HUES64 (cell line): ENCODE data around the gene CCBE1.

Experiments
- H3K27ac ChIP-seq: 2 replicates; pipeline ENCODE4 v1.7.0; 2013; ENCODE audit warnings: low read depth, low read length, inconsistent platforms
- H3K27me3 ChIP-seq: 2 replicates; pipeline ENCODE4 v1.6.1; 2013; ENCODE audit warnings: mild to moderate bottlenecking, low read length; ENCODE audit not compliant: insufficient read depth
- H3K36me3 ChIP-seq: 2 replicates; pipeline ENCODE4 v1.6.1; 2013; ENCODE audit warnings: mild to moderate bottlenecking, low read length; ENCODE audit not compliant: insufficient read depth
- H3K4me1 ChIP-seq: 2 replicates; pipeline ENCODE4 v1.6.1; 2013; ENCODE audit warnings: mild to moderate bottlenecking, low read length, moderate library complexity; ENCODE audit not compliant: insufficient read depth
- H3K4me3 ChIP-seq: 2 replicates; pipeline ENCODE4 v1.5.1; 2013; ENCODE audit warnings: mild to moderate bottlenecking, low read length, moderate library complexity
- H3K9ac ChIP-seq: 2 replicates; pipeline ENCODE4 v1.6.1; 2013; ENCODE audit warnings: mild to moderate bottlenecking, low read depth, low read length
- H3K9me3 ChIP-seq: 2 replicates; pipeline ENCODE4 v1.6.1; 2013; ENCODE audit warnings: low read depth, low read length; ENCODE audit not compliant: insufficient read depth
- WGBS: fragments of 150-250, 120-280 bp; methylation state at CpG from one replicate; pipeline ENCODE4 v1.1.7; 2013; ENCODE audit warnings: missing lambda C conversion rate; 5-methylcytosine and 5-hydroxymethylcytosine counted together

Gene CCBE1

DNA sequence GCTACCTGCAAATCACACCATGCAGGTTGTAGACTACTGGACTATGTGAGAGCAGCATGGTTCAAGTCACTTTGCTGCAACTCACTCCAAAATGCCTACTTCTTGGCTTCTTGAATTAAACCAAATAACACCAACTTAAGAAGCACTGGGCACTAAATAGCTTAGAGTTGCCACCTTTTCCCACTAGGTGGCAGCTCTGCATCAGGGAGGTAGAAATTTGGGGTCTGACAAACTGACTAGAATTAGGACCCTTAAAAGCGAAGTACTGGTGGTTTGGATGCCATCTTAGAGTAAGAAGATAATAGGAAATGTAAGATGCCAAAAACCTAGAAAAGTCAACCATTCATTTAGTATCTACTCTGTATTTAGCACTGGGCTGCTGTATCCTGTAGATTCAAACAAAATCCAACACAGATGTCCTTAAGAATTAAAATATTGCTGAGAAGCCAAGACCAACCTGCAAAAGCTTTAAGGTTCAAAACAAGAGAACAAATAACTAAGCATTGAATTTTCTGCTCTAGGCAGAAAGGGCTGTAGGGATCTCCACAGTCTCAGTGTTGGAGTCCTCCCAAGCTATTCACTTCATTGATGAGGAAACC lies 65.5 kb downstream of the CCBE1 start:
- Histone ChIP-seq H3K4me3 (no peak overlapping the region), H3K4me1 (peaks cover 24% of the 10 kb centered on the region), H3K27me3 (no peaks in the 10 kb centered on the region), H3K9ac (no peak overlapping the region), H3K36me3 (no peaks in the 10 kb centered on the region), H3K9me3 (no peaks in the 10 kb centered on the region), H3K27ac (no peak overlapping the region)
- WGBS = 75% methylated on average over 1 of the region's 1 CpG

DNA sequence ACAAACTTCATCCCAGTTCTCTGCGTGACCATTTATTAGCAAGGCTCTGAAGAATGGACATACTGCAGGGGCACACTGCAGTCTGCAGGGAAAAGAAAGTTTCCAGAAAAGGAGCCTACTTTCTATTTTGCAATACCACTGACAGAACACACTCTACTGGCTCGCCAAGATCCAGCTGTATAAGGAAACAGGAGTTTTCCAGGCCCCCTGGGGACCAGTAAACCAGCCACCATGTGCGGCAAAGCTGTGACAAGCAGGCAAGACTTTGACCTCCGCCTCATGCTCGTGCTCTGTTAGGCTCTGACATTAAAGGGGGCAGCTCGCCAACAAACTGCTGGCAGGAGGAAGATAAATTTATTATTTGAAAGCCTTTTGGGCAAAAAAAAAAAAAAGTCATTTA lies 67.3 kb downstream of the CCBE1 start:
- Histone ChIP-seq H3K36me3 (no peaks in the 10 kb centered on the region), H3K27me3 (no peaks in the 10 kb centered on the region), H3K27ac (no peak overlapping the region), H3K9ac (no peak overlapping the region), H3K9me3 (no peaks in the 10 kb centered on the region), H3K4me1 (peaks cover 21% of the 10 kb centered on the region), H3K4me3 (no peak overlapping the region)
- 85% methylated on average over 6 of the region's 6 CpGs for WGBS

DNA sequence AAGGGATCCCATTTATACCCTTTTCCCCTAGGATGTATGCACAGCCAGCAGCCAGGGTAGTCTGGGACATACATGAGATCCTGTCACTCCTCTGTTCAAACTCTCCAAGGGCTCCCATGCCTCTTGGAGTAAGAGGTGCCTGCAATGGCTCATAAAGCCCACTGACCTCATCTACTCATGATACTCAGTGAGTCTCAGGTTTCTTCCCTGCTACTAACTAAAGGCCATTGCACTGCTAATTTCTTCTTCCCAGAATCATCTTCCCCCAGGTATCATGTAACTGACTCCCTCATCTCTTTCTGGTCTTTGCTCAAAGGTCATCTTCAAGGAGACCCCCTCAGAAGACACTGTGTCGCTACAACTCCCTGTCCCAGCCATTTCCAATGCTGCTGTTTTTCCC lies 68.2 kb downstream of the CCBE1 start:
- H3K4me1 ChIP-seq = peaks cover 12% of the 10 kb centered on the region; the same call in 1 of the 2 replicates
- WGBS = 89% methylated on average over 1 of the region's 1 CpG
- H3K27ac ChIP-seq = no peak overlapping the region
- no peak overlapping the region for H3K9ac ChIP-seq
- H3K9me3 ChIP-seq = no peaks in the 10 kb centered on the region
- H3K27me3 ChIP-seq = no peaks in the 10 kb centered on the region
- H3K36me3 ChIP-seq = no peaks in the 10 kb centered on the region
- no peak overlapping the region for H3K4me3 ChIP-seq

DNA sequence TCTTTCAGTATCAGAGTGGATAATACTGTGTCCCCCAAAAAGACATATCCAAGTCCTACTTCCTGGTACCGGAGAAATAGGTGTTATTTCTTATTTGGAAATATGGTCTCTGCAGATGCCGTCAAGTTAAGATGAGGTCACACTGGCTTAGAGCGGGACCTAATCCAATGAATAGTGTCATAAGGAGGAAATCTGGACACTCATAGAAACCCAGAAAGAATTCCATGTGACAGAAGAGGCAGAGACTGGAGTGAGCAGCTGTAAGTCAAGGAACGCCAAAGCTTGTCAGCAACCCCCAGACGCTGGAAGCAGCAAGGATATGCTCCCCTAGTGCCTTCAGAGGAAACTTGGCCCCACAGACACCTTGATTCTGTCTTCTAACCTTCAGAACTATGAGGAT lies 69.8 kb downstream of the CCBE1 start:
- H3K36me3 ChIP-seq = no peaks in the 10 kb centered on the region
- H3K4me1 ChIP-seq = no peaks in the 10 kb centered on the region
- no peak overlapping the region for H3K4me3 ChIP-seq
- no peaks in the 10 kb centered on the region for H3K9me3 ChIP-seq
- H3K9ac ChIP-seq = no peak overlapping the region
- no peak overlapping the region for H3K27ac ChIP-seq
- 93% methylated on average over 5 of the region's 5 CpGs for WGBS
- no peaks in the 10 kb centered on the region for H3K27me3 ChIP-seq

DNA sequence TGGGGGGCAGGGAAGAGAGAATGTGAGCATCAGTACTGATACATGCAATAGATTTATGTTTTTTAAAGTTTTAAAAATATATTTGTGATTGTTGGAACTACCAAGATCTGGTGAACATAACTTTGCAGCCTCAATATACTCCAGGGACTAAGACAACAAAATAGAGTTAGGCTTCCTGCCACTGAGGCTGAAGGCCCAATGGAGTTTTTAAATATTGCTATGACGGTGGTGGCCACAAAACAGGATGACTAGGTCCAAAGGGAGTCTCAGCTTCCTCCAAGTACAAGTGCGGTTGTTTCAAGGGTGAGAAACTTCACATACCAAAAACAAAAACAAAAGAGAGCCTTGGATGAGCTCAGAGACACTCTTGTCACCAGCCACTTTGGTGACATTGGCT lies 72.9 kb downstream of the CCBE1 start:
- no peaks in the 10 kb centered on the region for H3K36me3 ChIP-seq
- no peak overlapping the region for H3K9ac ChIP-seq
- WGBS = 100% methylated on average over 2 of the region's 2 CpGs
- H3K9me3 ChIP-seq = no peaks in the 10 kb centered on the region
- no peak overlapping the region for H3K27ac ChIP-seq
- no peaks in the 10 kb centered on the region for H3K27me3 ChIP-seq
- H3K4me3 ChIP-seq = no peak overlapping the region
- no peaks in the 10 kb centered on the region for H3K4me1 ChIP-seq

DNA sequence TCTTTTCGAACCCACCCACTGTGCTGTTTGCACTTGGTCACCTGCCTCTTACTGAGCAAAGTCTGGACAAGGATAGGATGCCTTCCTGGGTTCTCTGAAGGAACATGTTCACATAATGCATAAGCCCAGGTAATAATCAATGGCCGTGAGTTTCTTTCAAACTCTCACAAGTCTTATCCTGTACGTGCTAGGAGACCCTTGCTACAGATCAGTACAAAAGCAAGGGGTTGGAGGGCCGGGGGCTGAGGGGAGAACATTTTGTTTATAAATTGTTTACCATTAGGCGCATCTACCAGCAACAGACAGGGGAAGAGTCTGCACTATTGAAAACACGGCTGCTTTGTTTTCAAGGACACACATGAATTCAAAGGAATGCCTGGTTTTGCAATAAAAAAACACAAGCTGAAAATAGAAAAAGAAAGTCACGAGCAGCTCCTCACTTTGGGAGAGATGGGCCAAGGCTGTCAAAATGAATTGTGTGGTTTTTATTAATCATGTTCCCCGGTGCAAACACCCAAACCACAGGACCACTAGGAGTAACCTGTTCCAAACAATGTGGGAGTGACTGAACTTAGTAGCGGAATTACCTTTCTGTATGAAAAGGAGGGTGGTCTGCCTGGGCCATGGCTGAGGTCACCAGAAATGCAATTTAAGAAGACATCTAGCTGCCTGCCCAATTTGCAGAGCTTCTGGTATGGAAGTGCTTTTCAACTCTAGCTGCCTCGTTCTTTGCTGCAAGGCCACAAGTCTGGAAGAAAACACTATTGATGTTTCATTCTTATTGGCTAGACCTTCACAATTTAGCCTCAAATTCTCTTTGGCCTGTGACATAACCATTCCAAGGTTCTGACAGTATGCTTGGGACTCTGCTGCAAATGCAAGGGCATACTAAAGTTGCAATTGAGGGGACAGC lies 73.5 kb downstream of the CCBE1 start:
- Histone ChIP-seq H3K27me3 (no peaks in the 10 kb centered on the region), H3K36me3 (no peaks in the 10 kb centered on the region), H3K9ac (no peak overlapping the region), H3K4me1 (no peaks in the 10 kb centered on the region), H3K9me3 (no peaks in the 10 kb centered on the region), H3K4me3 (no peak overlapping the region), H3K27ac (no peak overlapping the region)
- 89% methylated on average over 10 of the region's 10 CpGs for WGBS

DNA sequence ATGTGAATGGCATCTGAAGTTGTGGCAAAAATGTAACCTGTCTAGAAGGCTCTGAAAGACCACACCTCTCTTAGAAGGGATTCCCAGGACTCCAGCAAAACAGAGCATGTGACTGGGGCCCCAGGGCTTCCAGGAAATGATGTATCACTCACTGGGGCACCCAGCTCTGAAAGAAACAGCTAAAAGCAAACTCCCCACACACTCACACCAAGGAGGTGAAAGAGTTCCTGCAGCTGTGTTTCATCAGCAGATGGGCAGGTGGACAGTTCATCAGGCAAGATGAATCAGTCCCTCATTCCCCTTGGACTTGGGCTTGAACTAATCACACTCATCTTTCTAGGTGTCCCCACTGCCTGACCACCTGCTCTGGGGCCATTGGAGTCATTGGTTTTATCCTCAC lies 76.2 kb downstream of the CCBE1 start:
- Histone ChIP-seq H3K4me3 (no peak overlapping the region), H3K36me3 (no peaks in the 10 kb centered on the region), H3K9me3 (no peaks in the 10 kb centered on the region), H3K27ac (no peak overlapping the region), H3K4me1 (no peaks in the 10 kb centered on the region), H3K27me3 (no peaks in the 10 kb centered on the region), H3K9ac (no peak overlapping the region)

DNA sequence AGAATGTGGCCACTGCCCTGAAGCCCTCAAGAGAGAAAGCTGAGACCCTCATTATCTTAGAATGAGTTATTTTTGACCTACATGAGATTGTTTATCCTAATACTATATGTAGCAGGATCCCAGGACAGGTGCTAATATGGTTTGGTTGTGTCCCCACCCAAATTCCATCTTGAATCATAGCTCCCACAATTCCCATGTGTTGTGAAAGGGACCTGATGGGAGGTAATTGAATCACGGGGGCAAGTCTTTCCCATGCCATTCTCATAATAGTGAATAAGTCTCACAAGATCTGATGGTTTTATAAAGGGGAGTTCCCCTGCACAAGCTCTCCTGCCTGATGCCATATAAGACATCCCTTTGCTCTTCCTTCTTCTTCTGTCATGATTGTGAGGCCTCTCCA lies 76.8 kb downstream of the CCBE1 start:
- H3K27ac ChIP-seq = no peak overlapping the region
- H3K9ac ChIP-seq = no peak overlapping the region
- H3K27me3 ChIP-seq = no peaks in the 10 kb centered on the region
- H3K4me3 ChIP-seq = no peak overlapping the region
- no peaks in the 10 kb centered on the region for H3K4me1 ChIP-seq
- no peaks in the 10 kb centered on the region for H3K9me3 ChIP-seq
- no CpG with 5 or more reads among the region's 1 CpG for WGBS
- H3K36me3 ChIP-seq = no peaks in the 10 kb centered on the region

DNA sequence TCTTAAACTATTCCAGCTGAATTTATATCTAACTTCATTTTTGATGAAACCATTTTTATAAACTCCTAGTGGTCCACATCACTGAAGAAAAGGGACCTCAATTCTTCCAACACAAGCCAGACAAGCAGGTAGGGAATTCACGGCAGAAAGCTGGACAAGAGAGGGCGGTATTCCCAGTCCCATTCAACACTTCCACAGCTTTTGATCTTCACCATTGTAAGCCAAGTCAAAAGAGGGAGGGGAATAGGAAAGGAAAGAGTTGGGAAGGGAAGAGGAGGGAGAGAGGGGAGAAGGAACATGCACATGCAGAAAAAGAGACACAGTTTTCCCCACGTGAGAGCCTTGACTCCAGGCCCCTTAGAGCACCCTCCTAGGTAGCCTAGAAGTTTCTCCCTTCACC lies 77.4 kb downstream of the CCBE1 start:
- 50% methylated on average over 3 of the region's 3 CpGs for WGBS
- Histone ChIP-seq H3K9ac (no peak overlapping the region), H3K4me3 (no peak overlapping the region), H3K4me1 (no peaks in the 10 kb centered on the region), H3K27ac (no peak overlapping the region), H3K27me3 (no peaks in the 10 kb centered on the region), H3K9me3 (no peaks in the 10 kb centered on the region), H3K36me3 (no peaks in the 10 kb centered on the region)

DNA sequence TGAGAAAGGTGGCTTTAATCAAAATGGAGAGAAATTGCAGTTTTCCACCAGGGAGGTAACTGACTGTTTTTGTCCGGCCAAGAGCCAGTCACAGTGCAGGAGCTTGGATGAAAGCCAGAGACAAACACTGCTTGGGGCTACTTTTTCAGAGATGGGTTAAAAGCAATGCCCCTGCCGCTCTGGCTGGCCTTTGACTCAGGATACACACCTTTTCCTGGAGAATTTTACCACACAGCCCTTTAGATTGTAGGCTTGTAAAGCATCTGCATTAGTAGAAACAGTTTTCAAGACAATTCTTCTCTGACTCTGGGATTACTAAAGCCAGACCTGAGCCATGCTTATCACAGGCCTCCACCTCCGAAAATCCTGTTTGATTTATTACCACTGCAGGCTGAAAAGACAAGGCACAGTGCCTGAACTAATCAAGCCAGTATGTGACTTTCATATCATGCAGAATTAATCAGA lies 79.7 kb downstream of the CCBE1 start:
- WGBS = 83% methylated on average over 3 of the region's 3 CpGs
- Histone ChIP-seq H3K9ac (no peak overlapping the region), H3K4me1 (peaks cover 7% of the 10 kb centered on the region; the same call in 1 of the 2 replicates), H3K27ac (no peak overlapping the region), H3K4me3 (no peak overlapping the region), H3K9me3 (no peaks in the 10 kb centered on the region), H3K27me3 (no peaks in the 10 kb centered on the region), H3K36me3 (no peaks in the 10 kb centered on the region)

DNA sequence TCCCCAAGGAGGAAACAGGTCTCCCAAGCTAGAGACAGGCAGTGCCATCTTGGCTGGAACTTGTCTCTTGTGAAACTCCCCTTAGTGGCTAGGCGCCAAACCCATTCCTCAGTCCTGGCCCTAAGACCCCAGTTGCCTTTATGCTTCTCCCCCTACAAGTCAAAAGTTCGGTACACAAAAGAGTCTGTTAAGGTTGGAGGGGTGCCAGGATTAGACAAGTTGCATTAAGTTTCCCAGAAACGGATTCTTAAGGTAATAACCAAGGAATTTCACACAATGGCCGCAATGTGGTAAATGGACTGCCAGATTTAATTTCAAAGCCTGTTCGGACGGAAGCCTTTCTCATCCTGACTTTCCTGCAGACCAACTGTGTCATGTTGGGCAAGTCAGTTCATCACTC lies 80.7 kb downstream of the CCBE1 start:
- Histone ChIP-seq H3K9ac (no peak overlapping the region), H3K4me1 (peaks cover 7% of the 10 kb centered on the region; the same call in 1 of the 2 replicates), H3K9me3 (no peaks in the 10 kb centered on the region), H3K27me3 (no peaks in the 10 kb centered on the region), H3K4me3 (no peak overlapping the region), H3K27ac (no peak overlapping the region), H3K36me3 (no peaks in the 10 kb centered on the region)
- WGBS = 95% methylated on average over 6 of the region's 6 CpGs
